HCT116 (cell line): ENCODE measurements around the gene HIF1A. TPM values are rescaled to one million over a fixed set of nuclear protein-coding genes. Genes with fewer than 3 reads are reported as not detected.

Experiments used
- ATAC-seq: fragments of 200-7000 bp; cut with Tn5 transposase; 2 replicates; pipeline ENCODE4 v1.9.1; 2020; ENCODE audit warnings: mild to moderate bottlenecking, moderate library complexity
- BruUV-seq: library from RNA; stranded (reverse); fragments of 400-500 nt; replicated peaks from 2 replicates; lab custom pipeline; 2021; lab: Mats Ljungman, UMichigan
- CTCF ChIA-PET: fragments of 300-600 bp; sonication (Branson Sonifier 250); formaldehyde crosslinking; loops from one replicate; lab custom pipeline; 2021; ENCODE audit warnings: antibody characterized with exemption; lab: Charles Lee
- POLR2A ChIA-PET: fragments of 300-600, 350-600 bp; sonication (Branson Sonifier 250); formaldehyde crosslinking; loops from one replicate; lab custom pipeline; 2021; ENCODE audit warnings: antibody characterized with exemption; lab: Charles Lee
- RAD21 ChIA-PET, 2 experiments: fragments of 300-600 bp; sonication (Branson Sonifier 250); formaldehyde crosslinking; loops; one replicate each; lab custom pipeline; 2023; ENCODE audit warnings: low total read pairs in 2 of 2; ENCODE audit not compliant: uncharacterized antibody in 2 of 2, unreplicated experiment in 2 of 2, low non-redundant PET in 1 of 2; lab: Charles Lee
- DNase-seq: peaks from one replicate; pipeline ENCODE4 v3.0.0-alpha.2; 2010; ENCODE audit warnings: low read depth, low spot score
- H2AFZ ChIP-seq: fragments of 200-600 bp; shearing (Covaris generic), sonication (generic); 2 replicates; pipeline ENCODE4 v1.6.1; 2017; ENCODE audit warnings: low read depth, mixed run types, mixed read lengths, antibody characterized with exemption, low read length; ENCODE audit not compliant: poor library complexity, severe bottlenecking
- H3K27ac ChIP-seq: 2 replicates; pipeline ENCODE4 v1.5.1; 2012; ENCODE audit warnings: low read depth, low read length
- H3K27me3 ChIP-seq: fragments of 200-600 bp; sonication (generic); 2 replicates; pipeline ENCODE4 v1.6.1; 2016; ENCODE audit warnings: mixed run types, low read length, mixed read lengths; ENCODE audit not compliant: insufficient read depth
- H3K36me3 ChIP-seq, 2 experiments: fragments of 200-500 bp in 1 of 2; fragments of 200-600 bp in 1 of 2; sonication (Bioruptor generic) in 1 of 2; sonication (generic) in 1 of 2; 2 replicates each; pipeline versions ENCODE4 v1.5.1 to v1.6.1; 2014 to 2016; ENCODE audit warnings: low read length in 2 of 2, inconsistent platforms in 1 of 2, mixed read lengths in 1 of 2, mixed run types in 1 of 2; ENCODE audit not compliant: insufficient read depth in 2 of 2, control insufficient read depth in 1 of 2
- H3K4me1 ChIP-seq, 2 experiments: fragments of 200-600 bp in 1 of 2; sonication (generic) in 1 of 2; 2 replicates each; pipeline versions ENCODE4 v1.5.1 to v1.6.1; 2012 to 2017; ENCODE audit warnings: low read length in 2 of 2, inconsistent platforms in 1 of 2, mild to moderate bottlenecking in 1 of 2, mixed read lengths in 1 of 2, mixed run types in 1 of 2, moderate library complexity in 1 of 2; ENCODE audit not compliant: insufficient read depth in 2 of 2, control insufficient read depth in 1 of 2
- H3K4me2 ChIP-seq: fragments of 200-600 bp; sonication (generic); 2 replicates; pipeline ENCODE4 v1.6.1; 2017; ENCODE audit warnings: mixed run types, low read length, mixed read lengths
- H3K4me3 ChIP-seq, 2 experiments: fragments of 200-600 bp in 1 of 2; sonication (generic) in 1 of 2; replicated peaks in 1 of 2; 2 replicates each; pipeline ENCODE4 v1.5.1; 2011 to 2016; ENCODE audit warnings: low read length in 2 of 2, control low read depth in 1 of 2, low read depth in 1 of 2, mild to moderate bottlenecking in 1 of 2, mixed read lengths in 1 of 2, mixed run types in 1 of 2
- H3K79me2 ChIP-seq: fragments of 200-600 bp; sonication (generic); 2 replicates; pipeline ENCODE4 v1.6.1; 2017; ENCODE audit warnings: mild to moderate bottlenecking, mixed run types, low read length, moderate library complexity, mixed read lengths; ENCODE audit not compliant: insufficient read depth
- H3K9ac ChIP-seq: fragments of 200-600 bp; sonication (generic); 2 replicates; pipeline ENCODE4 v1.6.1; 2016; ENCODE audit warnings: low read length, mixed read lengths
- H3K9me2 ChIP-seq: fragments of 200-600 bp; sonication (generic), shearing (Covaris generic); 2 replicates; pipeline ENCODE4 v1.6.1; 2017; ENCODE audit warnings: mixed run types, mild to moderate bottlenecking, moderate library complexity; ENCODE audit not compliant: insufficient read depth
- H3K9me3 ChIP-seq, 2 experiments: fragments of 200-500 bp in 1 of 2; fragments of 200-600 bp in 1 of 2; sonication (Bioruptor generic) in 1 of 2; sonication (generic) in 1 of 2; 2 replicates each; pipeline ENCODE4 v1.6.1; 2014 to 2017; ENCODE audit warnings: low read length in 2 of 2, mixed read lengths in 2 of 2, inconsistent platforms in 1 of 2, low read depth in 1 of 2, mild to moderate bottlenecking in 1 of 2, mixed run types in 1 of 2, moderate library complexity in 1 of 2; ENCODE audit not compliant: control insufficient read depth in 1 of 2, insufficient read depth in 1 of 2
- H4K20me1 ChIP-seq: fragments of 200-600 bp; sonication (generic), shearing (Covaris generic); 2 replicates; pipeline ENCODE4 v1.6.1; 2017; ENCODE audit warnings: mixed run types, mild to moderate bottlenecking, moderate library complexity; ENCODE audit not compliant: insufficient read depth
- CBX3 ChIP-seq: IDR thresholded peaks from 2 replicates; pipeline ENCODE4 v1.6.1; 2012; ENCODE audit warnings: low read depth
- EGR1 ChIP-seq: IDR thresholded peaks from 2 replicates; pipeline ENCODE4 v1.6.1; 2012; ENCODE audit warnings: low read depth
- ELF1 ChIP-seq: IDR thresholded peaks from 2 replicates; pipeline ENCODE4 v1.6.1; 2012; ENCODE audit warnings: low read depth, borderline replicate concordance
- FOSL1 ChIP-seq: IDR thresholded peaks from 2 replicates; pipeline ENCODE4 v1.6.1; 2012; ENCODE audit warnings: low read depth
- JUND ChIP-seq: IDR thresholded peaks from 2 replicates; pipeline ENCODE4 v1.6.1; 2012
- MAX ChIP-seq: IDR thresholded peaks from 2 replicates; pipeline ENCODE4 v1.6.1; 2012
- POLR2AphosphoS5 ChIP-seq: IDR thresholded peaks from 2 replicates; pipeline ENCODE4 v1.6.1; 2011; ENCODE audit warnings: mild to moderate bottlenecking, low read depth, low read length, moderate library complexity
- RAD21 ChIP-seq: IDR thresholded peaks from 2 replicates; pipeline ENCODE4 v1.6.1; 2012; ENCODE audit warnings: low read depth, mild to moderate bottlenecking
- SIN3A ChIP-seq: IDR thresholded peaks from 2 replicates; pipeline ENCODE4 v1.6.1; 2012; ENCODE audit warnings: low read depth
- SP1 ChIP-seq: IDR thresholded peaks from 2 replicates; pipeline ENCODE4 v1.6.1; 2012; ENCODE audit warnings: low read depth
- YY1 ChIP-seq: IDR thresholded peaks from 2 replicates; pipeline ENCODE4 v1.6.1; 2011; ENCODE audit warnings: low read length, low read depth, moderate library complexity, mild to moderate bottlenecking; ENCODE audit not compliant: insufficient replicate concordance; ENCODE audit errors: extremely low read depth
- ZFX ChIP-seq: fragments of 450-650 bp; IDR thresholded peaks from 2 replicates; pipeline ENCODE4 v1.6.1; 2017
- intact Hi-C: fragments of 100-400 bp; cut with micrococcal nuclease; formaldehyde crosslinking; loops from 2 replicates; pipeline ENCODE4 v1.10.0; 2022
- total RNA-seq: library from RNA; stranded (reverse); gene quantifications from one replicate; pipeline ENCODE4 v1.2.1, GENCODE V29; 2021; ENCODE audit not compliant: unreplicated experiment
- TF ChIP-seq, protein P1 (sequence below), 3 experiments: fragments of 200-600 bp in 1 of 3; sonication (generic) in 1 of 3; IDR thresholded peaks in 2 of 3; conservative IDR thresholded peaks in 1 of 3; 2 replicates each; pipeline ENCODE4 v1.5.1; 2012 to 2017; ENCODE audit warnings: low read depth in 2 of 3, low read length in 2 of 3, antibody characterized with exemption in 1 of 3, borderline replicate concordance in 1 of 3, control low read depth in 1 of 3, mild to moderate bottlenecking in 1 of 3, mixed read lengths in 1 of 3, mixed run types in 1 of 3, moderate library complexity in 1 of 3; ENCODE audit not compliant: insufficient read depth in 1 of 3
- TF ChIP-seq, protein P2 (sequence below): IDR thresholded peaks from 2 replicates; pipeline ENCODE4 v1.6.1; 2011; ENCODE audit warnings: mild to moderate bottlenecking, low read length, moderate library complexity; ENCODE audit not compliant: insufficient replicate concordance; ENCODE audit errors: extremely low read depth

HIF1A gene
- total RNA-seq, 1 experiment from 2014 or later: 113 TPM

DNA sequence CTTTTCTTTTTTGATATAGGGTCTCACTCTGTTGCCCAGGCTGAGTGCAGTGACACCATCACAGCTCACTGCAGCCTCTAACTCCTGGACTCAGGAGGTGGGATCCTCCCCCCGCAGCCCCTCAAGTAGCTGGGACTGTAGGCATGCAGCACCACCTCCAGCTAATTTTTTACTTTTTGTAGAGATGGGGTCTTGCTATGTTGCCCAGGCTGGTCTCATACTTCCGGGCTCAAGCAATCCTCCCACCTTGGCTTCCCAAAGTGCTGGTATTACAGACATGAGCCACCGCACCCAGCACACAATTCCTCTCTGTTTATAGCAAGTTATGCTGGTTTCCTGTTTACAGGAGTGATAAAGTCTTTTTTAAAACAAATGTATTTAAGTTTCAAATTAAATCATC, 39.5 kb upstream of the HIF1A start:
- H3K27me3 ChIP-seq: no peaks in the 10 kb centered on the region
- no peak overlapping the region for H3K4me3 ChIP-seq
- no peaks in the 10 kb centered on the region for H4K20me1 ChIP-seq
- CTCF ChIA-PET: no interaction called here
- RAD21 ChIA-PET: no interaction called here
- H3K4me1 ChIP-seq: no peaks in the 10 kb centered on the region
- H3K27ac ChIP-seq: no peak overlapping the region
- H3K4me2 ChIP-seq: no peak overlapping the region
- BruUV-seq: no TSS peak
- ATAC-seq (no peak), DNase-seq (no peak)
- H3K9me3 ChIP-seq: no peaks in the 10 kb centered on the region
- no peaks in the 10 kb centered on the region for H3K79me2 ChIP-seq
- no peak overlapping the region for H3K9ac ChIP-seq
- intact Hi-C loops: no loop called here
- TF ChIP-seq RAD21 (no peak), SIN3A (no peak), ZFX (no peak), EGR1 (no peak), MAX (no peak)
- H3K36me3 ChIP-seq: no peaks in the 10 kb centered on the region
- POLR2A ChIA-PET: no interaction called here
- H2AFZ ChIP-seq: no peak overlapping the region
- no peaks in the 10 kb centered on the region for H3K9me2 ChIP-seq

- H3K27ac ChIP-seq: no peak overlapping the region
These were observed 39.0 kb upstream of the HIF1A start for GRCh38 chr14:61656341-61656740.

More at GRCh38 chr14:61656341-61656740, 39.0 kb upstream of the HIF1A start:
- ChIA-PET RAD21 (no interaction called here), CTCF (no interaction called here), POLR2A (no interaction called here)
- Histone ChIP-seq H3K4me2 (no peak overlapping the region), H4K20me1 (no peaks in the 10 kb centered on the region), H2AFZ (no peak overlapping the region), H3K9me2 (no peaks in the 10 kb centered on the region), H3K36me3 (no peaks in the 10 kb centered on the region), H3K4me3 (no peak overlapping the region), H3K9ac (no peak overlapping the region), H3K4me1 (no peaks in the 10 kb centered on the region), H3K79me2 (no peaks in the 10 kb centered on the region), H3K27me3 (no peaks in the 10 kb centered on the region), H3K9me3 (no peaks in the 10 kb centered on the region)
- DNase-seq (no peak), ATAC-seq (no peak)
- intact Hi-C loops: no loop called here
- no peak for TF ChIP-seq CBX3
- TF ChIP-seq JUND: no peak
- TF ChIP-seq, protein P1, sequence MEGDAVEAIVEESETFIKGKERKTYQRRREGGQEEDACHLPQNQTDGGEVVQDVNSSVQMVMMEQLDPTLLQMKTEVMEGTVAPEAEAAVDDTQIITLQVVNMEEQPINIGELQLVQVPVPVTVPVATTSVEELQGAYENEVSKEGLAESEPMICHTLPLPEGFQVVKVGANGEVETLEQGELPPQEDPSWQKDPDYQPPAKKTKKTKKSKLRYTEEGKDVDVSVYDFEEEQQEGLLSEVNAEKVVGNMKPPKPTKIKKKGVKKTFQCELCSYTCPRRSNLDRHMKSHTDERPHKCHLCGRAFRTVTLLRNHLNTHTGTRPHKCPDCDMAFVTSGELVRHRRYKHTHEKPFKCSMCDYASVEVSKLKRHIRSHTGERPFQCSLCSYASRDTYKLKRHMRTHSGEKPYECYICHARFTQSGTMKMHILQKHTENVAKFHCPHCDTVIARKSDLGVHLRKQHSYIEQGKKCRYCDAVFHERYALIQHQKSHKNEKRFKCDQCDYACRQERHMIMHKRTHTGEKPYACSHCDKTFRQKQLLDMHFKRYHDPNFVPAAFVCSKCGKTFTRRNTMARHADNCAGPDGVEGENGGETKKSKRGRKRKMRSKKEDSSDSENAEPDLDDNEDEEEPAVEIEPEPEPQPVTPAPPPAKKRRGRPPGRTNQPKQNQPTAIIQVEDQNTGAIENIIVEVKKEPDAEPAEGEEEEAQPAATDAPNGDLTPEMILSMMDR (IDR thresholded peaks at IDR 0.05 in 2 of 3, conservative IDR thresholded peaks at IDR 0.05 in 1 of 3; ENCODE audit: borderline replicate concordance in 1 of 3, insufficient read depth in 1 of 3, low read depth in 2 of 3, low read length in 2 of 3): no peak
- TF ChIP-seq EGR1: no peak
- TF ChIP-seq ELF1: no peak
- TF ChIP-seq YY1: no peak
- no peak for TF ChIP-seq RAD21
- TF ChIP-seq SP1: no peak
- TF ChIP-seq FOSL1: no peak
- TF ChIP-seq POLR2AphosphoS5: no peak
- TF ChIP-seq SIN3A: no peak
- TF ChIP-seq, protein P2, sequence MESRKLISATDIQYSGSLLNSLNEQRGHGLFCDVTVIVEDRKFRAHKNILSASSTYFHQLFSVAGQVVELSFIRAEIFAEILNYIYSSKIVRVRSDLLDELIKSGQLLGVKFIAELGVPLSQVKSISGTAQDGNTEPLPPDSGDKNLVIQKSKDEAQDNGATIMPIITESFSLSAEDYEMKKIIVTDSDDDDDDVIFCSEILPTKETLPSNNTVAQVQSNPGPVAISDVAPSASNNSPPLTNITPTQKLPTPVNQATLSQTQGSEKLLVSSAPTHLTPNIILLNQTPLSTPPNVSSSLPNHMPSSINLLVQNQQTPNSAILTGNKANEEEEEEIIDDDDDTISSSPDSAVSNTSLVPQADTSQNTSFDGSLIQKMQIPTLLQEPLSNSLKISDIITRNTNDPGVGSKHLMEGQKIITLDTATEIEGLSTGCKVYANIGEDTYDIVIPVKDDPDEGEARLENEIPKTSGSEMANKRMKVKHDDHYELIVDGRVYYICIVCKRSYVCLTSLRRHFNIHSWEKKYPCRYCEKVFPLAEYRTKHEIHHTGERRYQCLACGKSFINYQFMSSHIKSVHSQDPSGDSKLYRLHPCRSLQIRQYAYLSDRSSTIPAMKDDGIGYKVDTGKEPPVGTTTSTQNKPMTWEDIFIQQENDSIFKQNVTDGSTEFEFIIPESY: no peak
- no TSS peak for BruUV-seq
